GM12875 (cell line): ENCODE results near the gene UTP4.
A peak's percentile ranks its signal among the peaks of the same experiment; 100 is the strongest.

Source experiments
- H3K4me3 ChIP-seq: one replicate; pipeline ENCODE4 v1.5.1; 2011; ENCODE audit warnings: low read depth, low read length, control low read depth
- CTCF ChIP-seq: IDR thresholded peaks from 2 replicates; pipeline ENCODE4 v1.5.1; 2011; ENCODE audit warnings: low read depth, mild to moderate bottlenecking, control low read depth, inconsistent platforms, low read length, moderate library complexity, borderline replicate concordance; ENCODE audit not compliant: insufficient read depth

Gene UTP4

DNA sequence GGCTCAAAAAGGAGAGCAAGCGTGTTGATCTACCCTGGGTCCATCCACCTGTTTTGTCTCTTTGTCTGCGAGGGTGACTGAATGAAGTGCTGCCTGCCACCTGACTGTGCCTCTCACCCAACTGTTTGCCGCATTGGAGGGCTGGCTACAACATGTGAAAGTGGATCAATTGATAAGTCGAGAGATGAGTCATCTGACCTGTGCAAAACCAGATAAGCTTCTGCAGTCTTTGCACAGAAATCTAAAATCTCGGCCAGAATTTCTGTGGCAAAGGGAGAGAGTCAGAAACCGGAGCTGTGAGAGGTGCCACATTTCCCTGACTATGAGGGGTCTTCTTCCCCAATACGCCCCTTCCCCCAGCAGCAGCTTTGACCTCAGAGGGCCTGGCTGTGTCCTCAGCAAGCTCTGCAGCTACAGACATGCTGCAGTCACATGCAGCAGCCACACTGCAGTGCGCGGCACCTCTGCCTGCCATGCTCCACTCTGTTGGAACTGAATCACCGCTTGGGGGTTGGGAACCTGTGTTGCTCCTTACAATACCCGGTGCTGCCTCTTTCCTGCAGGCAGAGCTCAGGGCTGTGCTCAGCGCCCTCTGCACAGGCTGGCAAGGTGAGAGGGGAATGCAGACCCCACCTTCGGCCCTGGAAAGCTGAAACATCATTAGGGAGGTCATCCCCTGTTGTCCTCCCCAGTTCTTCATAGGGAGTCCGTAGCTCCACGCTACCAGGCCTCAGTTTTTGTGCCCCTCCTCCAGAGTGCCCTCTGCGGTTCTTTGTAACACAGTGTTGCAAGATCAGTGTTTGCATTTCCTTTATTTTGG is 43.1 kb upstream of the UTP4 start:
- no peak for TF ChIP-seq CTCF
- no peak overlapping the region for H3K4me3 ChIP-seq

DNA sequence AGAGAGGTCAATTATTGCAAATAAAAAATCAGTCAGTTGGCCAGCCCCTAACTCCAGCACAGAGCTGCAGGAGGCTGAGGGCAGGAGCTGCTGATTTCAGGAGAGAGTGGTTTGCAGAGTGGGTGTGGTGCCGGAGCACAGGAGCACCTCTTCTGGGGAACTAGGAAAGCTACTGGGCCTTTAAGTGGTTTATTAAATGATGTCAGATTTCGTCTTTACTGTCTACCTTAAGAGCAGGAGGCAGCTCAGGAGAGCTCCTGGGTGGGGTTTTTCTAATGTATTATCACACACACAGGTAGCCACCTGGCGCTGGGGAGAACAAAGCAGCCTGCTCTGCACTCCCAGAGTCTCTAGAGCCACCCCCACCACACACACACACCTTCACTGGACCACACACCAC is 38.5 kb upstream of the UTP4 start:
- TF ChIP-seq CTCF, result no peak
- no peak overlapping the region for H3K4me3 ChIP-seq

- TF ChIP-seq CTCF, result no peak
- no peak overlapping the region for H3K4me3 ChIP-seq
Measured at GRCh38 chr16:69094501-69094900, 37.9 kb upstream of the UTP4 start.

GRCh38 chr16:69095193-69095592 is 37.3 kb upstream of the UTP4 start:
- no peak for TF ChIP-seq CTCF
- H3K4me3 ChIP-seq, result no peak overlapping the region

DNA sequence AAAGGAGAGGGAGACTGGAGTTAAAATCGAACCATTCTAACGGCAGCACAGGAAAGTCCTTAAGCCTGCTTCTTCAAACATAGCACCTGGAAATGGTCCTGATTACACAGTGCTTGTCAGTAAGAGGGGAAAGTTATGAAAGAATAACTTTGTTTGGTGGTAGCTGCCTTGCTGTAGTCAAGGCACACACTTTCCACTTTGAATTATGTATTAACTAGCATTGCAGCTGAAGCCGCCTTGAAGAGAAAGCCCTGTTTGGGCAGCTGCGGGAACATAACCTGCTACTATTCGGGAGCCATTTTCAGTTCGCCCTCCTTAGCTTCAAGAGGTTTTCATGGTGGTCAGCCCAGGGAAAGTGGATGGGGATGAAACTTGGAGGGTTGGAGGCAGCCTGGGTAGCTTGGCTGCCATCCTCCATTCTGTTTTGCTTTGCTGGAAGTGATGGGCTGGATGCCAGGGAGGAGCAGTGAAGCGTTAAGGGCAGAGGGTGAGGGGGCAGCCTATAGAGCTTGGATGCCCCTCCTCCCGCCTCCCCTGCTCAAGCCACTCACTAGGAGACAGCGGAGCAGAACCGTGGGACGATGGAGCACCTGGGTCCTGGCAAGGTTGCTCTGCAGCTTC is 32.3 kb upstream of the UTP4 start:
- H3K4me3 ChIP-seq, result no peak overlapping the region

DNA sequence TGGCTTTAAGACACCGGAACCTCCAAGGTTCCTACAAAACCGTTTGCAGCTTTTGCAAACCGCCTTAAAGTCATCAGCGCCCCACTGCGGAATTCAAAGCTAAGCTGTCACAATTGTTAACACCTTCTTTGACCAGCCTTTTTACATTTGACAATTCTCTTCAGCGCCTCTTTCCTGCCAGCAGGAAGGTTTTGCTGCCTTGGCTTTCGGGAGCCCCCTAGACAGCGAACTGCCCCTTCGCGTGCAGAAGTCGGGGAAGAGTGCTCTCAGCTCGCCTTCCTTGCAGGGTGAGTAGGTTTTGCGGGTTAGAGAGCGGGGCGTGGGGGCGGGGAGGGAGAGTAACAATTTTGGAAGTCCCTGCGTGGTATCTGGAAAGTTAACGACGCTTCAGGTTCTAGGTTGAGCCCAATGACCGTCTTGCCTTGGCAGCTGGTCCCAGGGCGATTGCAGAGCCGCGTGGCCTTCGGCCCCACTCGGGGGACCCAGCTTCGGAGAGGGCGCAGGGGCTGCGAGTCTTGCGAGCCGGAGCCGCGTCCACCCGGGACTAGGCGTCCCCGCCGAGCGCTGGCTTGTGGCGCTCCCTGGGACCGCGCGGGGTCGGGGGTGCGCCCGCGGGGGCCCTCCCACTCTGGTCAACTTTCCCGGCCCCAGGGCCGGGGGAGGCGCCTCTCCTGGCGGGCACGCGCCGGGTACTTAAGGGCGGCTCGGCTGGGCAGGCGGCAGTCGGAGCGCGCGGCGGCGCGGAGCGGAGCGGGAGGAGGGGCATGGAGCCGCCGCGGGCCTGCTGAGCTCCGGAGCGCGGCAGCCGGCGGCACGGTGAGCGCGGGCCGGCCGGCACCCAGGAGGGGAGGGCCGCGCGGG is 26.7 kb upstream of the UTP4 start, which contains the start of gene HAS3:
Gene HAS3 (plus strand): TSS at position 153 of the 861 bp plus-strand sequence. CDS start 3,743 bp downstream, outside the sequence.
- peak within 1 kb of the TSS; percentile 45 for H3K4me3 ChIP-seq
- peak; percentile 16; the same call in 1 of the 2 replicates for TF ChIP-seq CTCF

More for the DNA sequence above, 32.3 kb upstream of the UTP4 start:
- TF ChIP-seq CTCF, result no peak
